Stimulated activated CD4-positive, alpha-beta T cell treated with anti-CD3 and anti-CD28 coated beads, TNF-alpha, amount 100 ng/mL, for 4 hours (primary cell): ENCODE data around the gene HES3.
"Not testable (repeated sequence)": the region's sequence is repeated elsewhere in the genome, so short reads cannot be mapped to it uniquely, and the experiment has no call there.

Experiments
- DNase-seq, 3 experiments: peaks; one replicate each; pipeline ENCODE4 v3.0.0-alpha.2; 2020; ENCODE audit warnings: low read depth in 3 of 3

Gene HES3

GRCh38 chr1:6219641-6220040 lies 24.3 kb upstream of the HES3 start:
- not testable (repeated sequence) for DNase-seq

- DNase-seq: no peak
Observed at GRCh38 chr1:6220236-6220635, 23.7 kb upstream of the HES3 start.

- DNase-seq: no peak
Observed at GRCh38 chr1:6221210-6221784, 22.7 kb upstream of the HES3 start.

GRCh38 chr1:6222636-6223035 lies 21.3 kb upstream of the HES3 start:
- no peak for DNase-seq

- no peak for DNase-seq
Observed at GRCh38 chr1:6223617-6224016, 20.4 kb upstream of the HES3 start.

GRCh38 chr1:6224718-6225117 lies 19.3 kb upstream of the HES3 start:
- DNase-seq: no peak

GRCh38 chr1:6225651-6226050 lies 18.3 kb upstream of the HES3 start:
- no peak for DNase-seq

- no peak for DNase-seq
Observed at GRCh38 chr1:6233376-6233775, 10.6 kb upstream of the HES3 start.

- no peak for DNase-seq
Observed at GRCh38 chr1:6234502-6235295, 9.3 kb upstream of the HES3 start.

GRCh38 chr1:6235296-6235677 lies 8.7 kb upstream of the HES3 start:
- DNase-seq: peak in 1 of 3 experiments; percentile 13

GRCh38 chr1:6237093-6237492 lies 6.9 kb upstream of the HES3 start:
- DNase-seq: no peak

- no peak for DNase-seq
Observed at GRCh38 chr1:6239213-6239752, 4.7 kb upstream of the HES3 start.

- DNase-seq: no peak
Observed at GRCh38 chr1:6239950-6240768, 3.8 kb upstream of the HES3 start.

- no peak for DNase-seq
Observed at GRCh38 chr1:6241107-6241886, 2.7 kb upstream of the HES3 start.

- DNase-seq: no peak
Observed at GRCh38 chr1:6241887-6242740, 1.9 kb upstream of the HES3 start.

- no peak for DNase-seq
Observed at GRCh38 chr1:6243053-6243834, 735 bp upstream of the HES3 start.

GRCh38 chr1:6244401-6245049 lies 546 bp downstream of the HES3 start:
- DNase-seq: no peak

- DNase-seq: peak; percentile 52 to 71 (median 55)
Observed at GRCh38 chr1:6245086-6245868, 1.3 kb downstream of the HES3 start.
